ENCODE data around the gene MYMK.

Gene MYMK

GRCh38 chr9:133499892-133500270 lies 24.9 kb downstream of the MYMK start:
- no peak for TF ChIP-seq CTCF (IDR thresholded peaks at IDR 0.05; ENCODE audit: borderline replicate concordance, control extremely low read depth, extremely low read depth, insufficient read depth, missing control alignments)
- no peak for DNase-seq (ENCODE audit: low spot score)
- in situ Hi-C loops (cut with MboI; ENCODE audit: low sequenced_read_pairs, unreplicated experiment) = loop anchor here (25.0 kb wide), 1 partner anchor 313 kb away; no protein-coding TSS in a partner anchor

DNA sequence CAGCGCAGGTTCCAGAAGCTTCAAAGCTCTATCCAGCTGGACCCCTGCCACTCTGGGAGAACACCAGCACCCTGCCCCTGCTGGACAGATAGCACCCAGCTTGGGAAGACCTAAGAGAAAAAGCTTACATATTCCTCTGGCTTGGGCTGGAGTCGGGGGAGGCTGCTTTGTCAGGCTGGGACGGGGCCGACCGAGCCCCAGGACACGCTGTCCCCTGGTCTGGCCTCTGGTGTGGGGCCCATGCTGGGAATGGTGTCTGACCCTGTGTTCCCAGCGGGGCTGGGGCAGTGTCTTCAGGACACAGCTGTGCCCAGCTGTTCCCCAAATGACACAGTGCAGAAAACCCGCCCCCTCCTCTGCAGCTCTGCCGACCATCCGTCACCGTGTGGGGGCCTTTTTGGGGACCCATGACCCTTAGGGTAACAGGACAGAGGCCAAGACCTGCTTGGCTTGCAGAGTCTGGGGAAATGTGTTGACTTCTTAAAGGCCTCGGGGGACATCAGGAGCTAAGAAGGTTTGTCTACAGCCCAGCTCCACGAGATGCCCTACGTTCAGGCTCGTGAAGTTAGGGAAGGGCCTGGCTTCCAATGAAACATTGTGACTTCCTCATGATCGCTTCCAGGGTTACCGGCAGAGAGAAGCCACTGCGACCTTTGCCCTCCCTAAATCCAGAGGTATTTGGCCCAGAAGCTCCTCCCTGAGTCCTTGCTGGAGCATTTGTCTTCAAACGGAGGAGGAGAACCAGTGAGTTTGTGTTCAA lies 25.4 kb downstream of the MYMK start:
- no peak for DNase-seq (ENCODE audit: low spot score)
- in situ Hi-C loops (cut with MboI; ENCODE audit: low sequenced_read_pairs, unreplicated experiment) = loop anchor here (25.0 kb wide), 1 partner anchor 312 kb away; no protein-coding TSS in a partner anchor
- no peak for TF ChIP-seq CTCF (IDR thresholded peaks at IDR 0.05; ENCODE audit: borderline replicate concordance, control extremely low read depth, extremely low read depth, insufficient read depth, missing control alignments)

DNA sequence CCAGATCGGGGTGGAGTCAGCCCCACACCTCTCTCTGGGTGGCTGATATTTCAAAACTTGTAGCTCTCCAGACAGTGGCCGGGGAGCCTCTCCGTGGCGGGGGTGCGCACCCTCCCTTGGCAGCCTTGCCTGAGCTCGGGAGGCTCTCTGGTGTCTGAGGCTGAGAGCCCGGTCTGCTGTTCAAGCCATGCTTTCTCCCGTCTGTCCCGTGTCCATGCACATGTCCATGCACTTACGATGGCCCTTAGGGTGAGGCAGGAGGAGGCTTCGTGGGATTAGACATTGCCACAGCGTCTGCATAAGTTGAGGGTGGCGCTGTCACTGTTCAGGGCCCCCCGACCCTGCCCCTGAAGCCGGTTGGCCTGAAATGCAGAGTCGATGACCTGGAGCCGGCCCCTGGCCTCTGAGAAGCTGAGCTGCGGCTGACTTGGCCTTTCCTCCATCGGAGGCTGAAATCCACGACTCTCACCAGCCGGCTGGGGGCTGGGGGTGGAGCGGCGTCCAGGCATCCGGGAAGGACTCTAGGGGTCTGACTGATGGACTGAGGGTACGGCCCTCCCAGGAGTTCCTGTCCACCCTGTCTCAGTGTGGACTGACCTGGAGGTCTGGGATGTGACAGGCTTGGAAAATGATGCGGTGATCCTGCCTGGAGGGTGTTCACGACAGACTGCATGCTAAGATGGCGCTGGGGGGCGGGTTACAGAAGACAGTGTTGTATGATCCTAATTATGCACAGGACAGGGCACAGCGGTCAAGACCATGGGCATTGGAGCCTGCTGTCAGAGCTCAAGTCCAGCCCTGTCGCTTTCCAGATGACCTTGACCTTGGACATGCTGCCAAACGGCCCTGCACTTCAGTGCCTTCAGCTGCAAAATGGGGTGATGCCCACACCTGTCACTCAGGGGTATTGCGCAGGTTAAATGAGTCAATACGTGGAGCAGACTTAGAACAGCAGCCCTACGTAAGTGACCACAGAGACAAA lies 27.6 kb downstream of the MYMK start:
- TF ChIP-seq CTCF (IDR thresholded peaks at IDR 0.05; ENCODE audit: borderline replicate concordance, control extremely low read depth, extremely low read depth, insufficient read depth, missing control alignments) = no peak
- DNase-seq (ENCODE audit: low spot score) = no peak
- in situ Hi-C loops (cut with MboI; ENCODE audit: low sequenced_read_pairs, unreplicated experiment) = loop anchor here (25.0 kb wide), 1 partner anchor 310 kb away; no protein-coding TSS in a partner anchor

DNA sequence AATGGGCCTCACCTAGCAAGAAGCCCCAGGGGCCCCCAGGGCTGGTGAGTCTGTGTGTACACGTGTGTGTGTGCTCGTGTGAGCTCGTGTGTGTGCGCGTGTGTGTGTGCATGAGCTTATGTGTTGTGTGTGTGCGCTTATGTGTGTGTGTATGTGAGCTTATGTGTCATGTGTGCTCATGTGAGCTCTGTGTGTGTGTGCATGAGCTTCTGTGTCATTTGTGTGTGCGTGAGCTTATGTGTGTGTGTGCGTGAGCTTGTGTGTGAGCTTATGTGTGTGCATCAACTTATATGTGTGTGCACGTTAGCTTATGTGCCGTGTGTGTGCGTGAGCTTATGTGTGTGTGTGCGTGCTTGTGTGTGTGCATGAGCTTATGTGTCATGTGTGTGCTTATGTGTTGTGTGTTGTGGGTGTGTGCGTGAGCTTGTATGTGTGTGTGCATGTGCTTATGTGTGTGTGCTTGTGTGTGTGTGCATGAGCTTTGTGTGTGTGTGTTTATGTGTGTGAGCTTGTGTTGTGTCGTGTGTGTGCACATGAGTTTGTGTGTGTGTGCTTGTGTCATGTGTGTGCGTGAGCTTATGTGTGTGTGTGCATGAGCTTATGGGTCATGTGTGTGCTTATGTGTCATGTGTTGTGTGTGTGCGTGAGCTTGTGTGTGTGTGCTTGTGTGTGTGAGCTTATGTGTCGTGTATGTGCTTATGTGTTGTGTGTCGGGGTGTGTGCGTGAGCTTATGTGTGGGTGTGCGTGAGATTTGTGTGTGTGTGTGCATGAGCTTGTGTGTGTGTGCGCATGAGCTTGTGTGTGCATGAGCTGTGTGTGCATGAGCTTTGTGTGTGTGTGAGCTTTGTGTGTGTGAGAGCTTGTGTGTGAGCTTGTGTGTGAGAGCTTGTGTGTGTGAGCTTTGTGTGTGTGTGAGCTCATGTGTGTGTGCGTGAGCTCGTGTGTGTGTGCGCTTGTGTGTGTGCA lies 29.1 kb downstream of the MYMK start:
- in situ Hi-C loops (cut with MboI; ENCODE audit: low sequenced_read_pairs, unreplicated experiment) = loop anchor here (25.0 kb wide), 1 partner anchor 308 kb away; no protein-coding TSS in a partner anchor
- DNase-seq (ENCODE audit: low spot score) = no peak
- no peak for TF ChIP-seq CTCF (IDR thresholded peaks at IDR 0.05; ENCODE audit: borderline replicate concordance, control extremely low read depth, extremely low read depth, insufficient read depth, missing control alignments)

DNA sequence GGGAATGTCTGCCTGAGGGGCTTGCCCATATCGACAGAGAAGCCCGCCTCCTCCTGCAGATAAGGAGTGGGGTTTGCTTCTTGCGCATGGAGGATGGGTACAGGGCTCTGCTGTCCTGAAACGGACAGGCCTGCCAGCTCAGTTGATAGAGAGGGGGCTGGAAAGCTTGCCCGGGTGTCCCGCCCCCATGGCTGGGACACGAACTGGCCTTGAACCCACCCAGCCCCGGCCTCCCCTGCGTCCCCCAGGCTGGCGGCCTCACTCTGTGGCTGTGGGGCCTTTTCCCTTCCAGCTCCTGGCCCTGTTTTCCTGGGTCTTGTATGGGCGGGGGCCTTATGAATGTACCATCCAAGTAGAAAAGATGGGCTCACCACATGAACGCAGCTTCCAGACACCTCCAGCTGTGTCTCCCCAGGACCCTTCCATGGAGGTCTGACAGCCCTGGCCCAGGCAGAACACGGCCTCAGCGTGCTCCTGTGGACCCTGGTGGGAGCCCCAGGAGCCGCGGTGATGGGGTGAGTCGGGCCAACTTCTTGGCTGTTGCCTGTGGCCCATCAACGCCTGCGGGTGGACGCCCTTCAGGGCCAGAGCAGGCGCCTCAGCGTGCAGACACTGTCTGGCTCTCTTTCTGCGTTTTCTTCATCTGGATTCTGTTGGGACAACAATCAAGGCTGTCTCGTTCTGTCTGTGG lies 30.0 kb downstream of the MYMK start:
- in situ Hi-C loops (cut with MboI; ENCODE audit: low sequenced_read_pairs, unreplicated experiment) = loop anchor here (25.0 kb wide), 1 partner anchor 307 kb away; no protein-coding TSS in a partner anchor
- DNase-seq (ENCODE audit: low spot score) = no peak
- TF ChIP-seq CTCF (IDR thresholded peaks at IDR 0.05; ENCODE audit: borderline replicate concordance, control extremely low read depth, extremely low read depth, insufficient read depth, missing control alignments) = no peak
